SU-DHL-6 (cell line): ENCODE data around the gene PRPF31.

Source experiments
- CTCF ChIP-seq: fragments of 200-600 bp; sonication (generic); IDR thresholded peaks from one replicate; pipeline ENCODE4 v1.5.1; 2017; ENCODE audit warnings: antibody characterized with exemption, mild to moderate bottlenecking, low read length, moderate library complexity; ENCODE audit not compliant: insufficient read depth, poor library complexity, severe bottlenecking
- EZH2phosphoT487 ChIP-seq: fragments of 200-600 bp; sonication (generic), shearing (Covaris generic); conservative IDR thresholded peaks from 2 replicates; pipeline ENCODE4 v1.6.1; 2018; ENCODE audit warnings: mild to moderate bottlenecking, antibody characterized with exemption, low read length, moderate library complexity, mixed read lengths

GRCh38 chr19:54123682-54124081 is 8.1 kb downstream of the PRPF31 start:
- TF ChIP-seq CTCF: no peak
- TF ChIP-seq EZH2phosphoT487: no peak
